Measurements from ENCODE around the gene C5. TPM values are rescaled to one million over a fixed set of nuclear protein-coding genes. Genes with fewer than 3 reads are reported as not detected.
"Not testable (repeated sequence)": the region's sequence is repeated elsewhere in the genome, so short reads cannot be mapped to it uniquely, and the experiment has no call there.

The C5 gene
- total and polyA plus RNA-seq, 8 donors, result 5.2 to 29.9 (median 14.6) TPM

GRCh38 chr9:121034529-121034928, 15.5 kb downstream of the C5 start:
- H3K9me3 ChIP-seq, result no peaks in the 10 kb centered on the region
- intact Hi-C loops (cut with DNase I), result no loop called here
- no peak overlapping the region for H3K27ac ChIP-seq
- ATAC-seq (peak in 1 of 4 donors; percentile 46), DNase-seq (no peak), FAIRE-seq (no peak)
- TF ChIP-seq, protein P1, sequence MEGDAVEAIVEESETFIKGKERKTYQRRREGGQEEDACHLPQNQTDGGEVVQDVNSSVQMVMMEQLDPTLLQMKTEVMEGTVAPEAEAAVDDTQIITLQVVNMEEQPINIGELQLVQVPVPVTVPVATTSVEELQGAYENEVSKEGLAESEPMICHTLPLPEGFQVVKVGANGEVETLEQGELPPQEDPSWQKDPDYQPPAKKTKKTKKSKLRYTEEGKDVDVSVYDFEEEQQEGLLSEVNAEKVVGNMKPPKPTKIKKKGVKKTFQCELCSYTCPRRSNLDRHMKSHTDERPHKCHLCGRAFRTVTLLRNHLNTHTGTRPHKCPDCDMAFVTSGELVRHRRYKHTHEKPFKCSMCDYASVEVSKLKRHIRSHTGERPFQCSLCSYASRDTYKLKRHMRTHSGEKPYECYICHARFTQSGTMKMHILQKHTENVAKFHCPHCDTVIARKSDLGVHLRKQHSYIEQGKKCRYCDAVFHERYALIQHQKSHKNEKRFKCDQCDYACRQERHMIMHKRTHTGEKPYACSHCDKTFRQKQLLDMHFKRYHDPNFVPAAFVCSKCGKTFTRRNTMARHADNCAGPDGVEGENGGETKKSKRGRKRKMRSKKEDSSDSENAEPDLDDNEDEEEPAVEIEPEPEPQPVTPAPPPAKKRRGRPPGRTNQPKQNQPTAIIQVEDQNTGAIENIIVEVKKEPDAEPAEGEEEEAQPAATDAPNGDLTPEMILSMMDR (IDR thresholded peaks at IDR 0.05), result no peak
- H3K4me1 ChIP-seq, result no peaks in the 10 kb centered on the region
- 42 to 45% methylated on average over 2 of the region's 2 CpGs for WGBS, 2 donors
- H3K4me3 ChIP-seq, result no peak overlapping the region
- H3K27me3 ChIP-seq, result no peaks in the 10 kb centered on the region
- no peaks in the 10 kb centered on the region for H3K36me3 ChIP-seq

DNA sequence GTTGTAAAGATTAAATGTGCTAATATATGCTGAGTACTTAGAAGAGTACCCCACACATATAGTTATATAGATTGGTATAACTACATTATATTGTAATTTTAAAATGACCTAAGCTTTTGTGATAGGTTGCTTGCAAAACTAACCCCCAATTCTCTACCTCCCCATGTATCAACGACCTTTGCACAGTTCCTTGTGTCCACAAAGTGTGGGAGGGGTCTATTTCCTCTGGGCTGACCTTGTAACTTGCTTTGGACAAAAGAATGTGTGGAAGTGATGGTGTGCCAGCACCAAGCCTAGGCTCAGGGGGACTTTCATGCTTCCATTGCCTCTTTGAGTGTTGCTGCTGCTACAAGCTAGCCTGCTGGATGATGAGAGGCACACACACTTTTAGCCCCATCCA, 20.6 kb downstream of the C5 start:
- Histone ChIP-seq H3K9me3 (no peaks in the 10 kb centered on the region), H3K36me3 (no peaks in the 10 kb centered on the region), H3K4me3 (no peak overlapping the region), H3K27ac (no peak overlapping the region), H3K4me1 (no peaks in the 10 kb centered on the region), H3K27me3 (no peaks in the 10 kb centered on the region)
- intact Hi-C loops (cut with DNase I), result no loop called here
- ATAC-seq (no peak), FAIRE-seq (no peak), DNase-seq (no peak)
- TF ChIP-seq, protein P1 (IDR thresholded peaks at IDR 0.05), result no peak
- 40 to 46% methylated on average over 1 of the region's 1 CpG for WGBS, 2 donors

GRCh38 chr9:121028285-121028684, 21.8 kb downstream of the C5 start:
- 73 to 87% methylated on average over 4 of the region's 4 CpGs for WGBS, 2 donors
- intact Hi-C loops (cut with DNase I); H3K4me3 ChIP-seq; H3K27me3 ChIP-seq; H3K9me3 ChIP-seq; DNase-seq; ATAC-seq; H3K4me1 ChIP-seq; FAIRE-seq; H3K36me3 ChIP-seq; H3K27ac ChIP-seq: not testable (repeated sequence)

GRCh38 chr9:121026768-121027167, 23.3 kb downstream of the C5 start:
- no peaks in the 10 kb centered on the region for H3K4me1 ChIP-seq
- H3K4me3 ChIP-seq, result no peak overlapping the region
- no peaks in the 10 kb centered on the region for H3K36me3 ChIP-seq
- H3K9me3 ChIP-seq, result no peaks in the 10 kb centered on the region
- TF ChIP-seq, protein P1 (IDR thresholded peaks at IDR 0.05), result no peak
- FAIRE-seq (no peak), ATAC-seq (peak; percentile 53 to 73 (median 66)), DNase-seq (no peak)
- no peaks in the 10 kb centered on the region for H3K27me3 ChIP-seq
- intact Hi-C loops (cut with DNase I), result no loop called here
- no peak overlapping the region for H3K27ac ChIP-seq

- intact Hi-C loops (cut with DNase I), result no loop called here
- 78 to 80% methylated on average over 3 of the region's 3 CpGs for WGBS, 2 donors
- FAIRE-seq (no peak), DNase-seq (no peak), ATAC-seq (no peak)
- TF ChIP-seq, protein P1 (IDR thresholded peaks at IDR 0.05), result no peak
- H3K4me3 ChIP-seq, result no peak overlapping the region
- H3K4me1 ChIP-seq, result no peaks in the 10 kb centered on the region
- H3K27ac ChIP-seq, result no peak overlapping the region
- H3K9me3 ChIP-seq, result no peaks in the 10 kb centered on the region
- H3K36me3 ChIP-seq, result no peaks in the 10 kb centered on the region
- no peaks in the 10 kb centered on the region for H3K27me3 ChIP-seq
These were observed 23.8 kb downstream of the C5 start for GRCh38 chr9:121026260-121026691.
